ENCODE data around the gene ITPRIP. TPM values are rescaled to one million over a fixed set of nuclear protein-coding genes. Genes with fewer than 3 reads are reported as not detected.

The ITPRIP gene, protein sequence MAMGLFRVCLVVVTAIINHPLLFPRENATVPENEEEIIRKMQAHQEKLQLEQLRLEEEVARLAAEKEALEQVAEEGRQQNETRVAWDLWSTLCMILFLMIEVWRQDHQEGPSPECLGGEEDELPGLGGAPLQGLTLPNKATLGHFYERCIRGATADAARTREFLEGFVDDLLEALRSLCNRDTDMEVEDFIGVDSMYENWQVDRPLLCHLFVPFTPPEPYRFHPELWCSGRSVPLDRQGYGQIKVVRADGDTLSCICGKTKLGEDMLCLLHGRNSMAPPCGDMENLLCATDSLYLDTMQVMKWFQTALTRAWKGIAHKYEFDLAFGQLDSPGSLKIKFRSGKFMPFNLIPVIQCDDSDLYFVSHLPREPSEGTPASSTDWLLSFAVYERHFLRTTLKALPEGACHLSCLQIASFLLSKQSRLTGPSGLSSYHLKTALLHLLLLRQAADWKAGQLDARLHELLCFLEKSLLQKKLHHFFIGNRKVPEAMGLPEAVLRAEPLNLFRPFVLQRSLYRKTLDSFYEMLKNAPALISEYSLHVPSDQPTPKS
- total RNA-seq: 34.8 and 41.1 TPM in 2 replicates

DNA sequence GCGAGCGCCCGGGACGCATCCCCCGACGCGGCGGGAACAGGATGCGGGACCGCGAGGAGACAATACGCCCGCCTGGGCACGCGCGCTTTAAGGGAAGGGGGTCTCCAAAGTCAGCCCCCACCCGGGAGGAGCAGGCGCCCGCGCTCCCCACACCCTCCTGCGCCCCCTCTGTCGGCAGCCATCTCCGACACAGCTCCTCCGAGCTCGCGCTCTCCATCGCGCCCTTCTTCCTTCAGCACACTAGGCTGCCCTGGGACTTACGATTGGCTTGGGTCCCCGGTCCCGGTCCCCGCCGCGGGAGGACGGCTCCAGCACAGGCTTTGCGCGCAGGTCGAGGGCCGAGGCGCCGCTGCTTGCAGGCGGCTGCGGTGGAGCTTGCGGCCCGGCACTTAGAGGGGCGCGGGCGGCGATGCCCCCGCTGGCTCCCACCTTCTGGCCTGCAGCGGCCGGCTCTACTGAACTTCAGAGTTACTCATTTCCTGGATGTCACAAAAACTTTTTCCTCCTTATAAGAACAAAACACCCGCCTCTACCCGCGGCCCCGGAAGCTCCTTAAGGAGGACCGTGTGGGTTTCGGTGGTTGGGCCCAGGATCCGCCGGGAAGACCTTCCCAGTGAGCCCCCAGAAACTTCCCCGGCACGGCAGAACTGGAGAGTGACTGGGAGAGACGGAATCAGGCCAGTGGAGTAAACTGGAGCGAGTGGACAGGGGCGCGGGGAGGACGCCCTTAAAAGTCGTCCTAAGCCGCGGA, at the start of gene ITPRIP:
TSS of gene ITPRIP (minus strand) at position 481 of the 751 bp plus-strand sequence. CDS start 22,414 bp downstream, outside the sequence.
- DNase-seq (ENCODE audit: low read depth): no peak
- Histone ChIP-seq H3K4me3 (ENCODE audit: low read depth, low read length) (peak within 1 kb of the TSS; percentile 66), H3K27me3 (ENCODE audit: control insufficient read depth, insufficient read depth, low read length) (no peaks in the 10 kb centered on the region), H3K36me3 (ENCODE audit: control insufficient read depth, insufficient read depth, low read length) (no peaks in the 10 kb centered on the region)
- TF ChIP-seq, protein P1, sequence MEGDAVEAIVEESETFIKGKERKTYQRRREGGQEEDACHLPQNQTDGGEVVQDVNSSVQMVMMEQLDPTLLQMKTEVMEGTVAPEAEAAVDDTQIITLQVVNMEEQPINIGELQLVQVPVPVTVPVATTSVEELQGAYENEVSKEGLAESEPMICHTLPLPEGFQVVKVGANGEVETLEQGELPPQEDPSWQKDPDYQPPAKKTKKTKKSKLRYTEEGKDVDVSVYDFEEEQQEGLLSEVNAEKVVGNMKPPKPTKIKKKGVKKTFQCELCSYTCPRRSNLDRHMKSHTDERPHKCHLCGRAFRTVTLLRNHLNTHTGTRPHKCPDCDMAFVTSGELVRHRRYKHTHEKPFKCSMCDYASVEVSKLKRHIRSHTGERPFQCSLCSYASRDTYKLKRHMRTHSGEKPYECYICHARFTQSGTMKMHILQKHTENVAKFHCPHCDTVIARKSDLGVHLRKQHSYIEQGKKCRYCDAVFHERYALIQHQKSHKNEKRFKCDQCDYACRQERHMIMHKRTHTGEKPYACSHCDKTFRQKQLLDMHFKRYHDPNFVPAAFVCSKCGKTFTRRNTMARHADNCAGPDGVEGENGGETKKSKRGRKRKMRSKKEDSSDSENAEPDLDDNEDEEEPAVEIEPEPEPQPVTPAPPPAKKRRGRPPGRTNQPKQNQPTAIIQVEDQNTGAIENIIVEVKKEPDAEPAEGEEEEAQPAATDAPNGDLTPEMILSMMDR (IDR thresholded peaks at IDR 0.05; ENCODE audit: insufficient read depth, low read length, poor library complexity, severe bottlenecking): peak; percentile 39

GRCh38 chr10:104387130-104387888, 49.0 kb upstream of the ITPRIP start:
- TF ChIP-seq, protein P1 (IDR thresholded peaks at IDR 0.05; ENCODE audit: insufficient read depth, low read length, poor library complexity, severe bottlenecking): no peak
- no peak for DNase-seq (ENCODE audit: low read depth)
- H3K27me3 ChIP-seq (ENCODE audit: control insufficient read depth, insufficient read depth, low read length): no peaks in the 10 kb centered on the region
- H3K36me3 ChIP-seq (ENCODE audit: control insufficient read depth, insufficient read depth, low read length): no peaks in the 10 kb centered on the region
- H3K4me3 ChIP-seq (ENCODE audit: low read depth, low read length): no peak overlapping the region

- no peaks in the 10 kb centered on the region for H3K27me3 ChIP-seq (ENCODE audit: control insufficient read depth, insufficient read depth, low read length)
- DNase-seq (ENCODE audit: low read depth): no peak
- H3K36me3 ChIP-seq (ENCODE audit: control insufficient read depth, insufficient read depth, low read length): no peaks in the 10 kb centered on the region
- TF ChIP-seq, protein P1 (IDR thresholded peaks at IDR 0.05; ENCODE audit: insufficient read depth, low read length, poor library complexity, severe bottlenecking): no peak
- H3K4me3 ChIP-seq (ENCODE audit: low read depth, low read length): no peak overlapping the region
Observed at GRCh38 chr10:104380336-104380735, 42.1 kb upstream of the ITPRIP start.

DNA sequence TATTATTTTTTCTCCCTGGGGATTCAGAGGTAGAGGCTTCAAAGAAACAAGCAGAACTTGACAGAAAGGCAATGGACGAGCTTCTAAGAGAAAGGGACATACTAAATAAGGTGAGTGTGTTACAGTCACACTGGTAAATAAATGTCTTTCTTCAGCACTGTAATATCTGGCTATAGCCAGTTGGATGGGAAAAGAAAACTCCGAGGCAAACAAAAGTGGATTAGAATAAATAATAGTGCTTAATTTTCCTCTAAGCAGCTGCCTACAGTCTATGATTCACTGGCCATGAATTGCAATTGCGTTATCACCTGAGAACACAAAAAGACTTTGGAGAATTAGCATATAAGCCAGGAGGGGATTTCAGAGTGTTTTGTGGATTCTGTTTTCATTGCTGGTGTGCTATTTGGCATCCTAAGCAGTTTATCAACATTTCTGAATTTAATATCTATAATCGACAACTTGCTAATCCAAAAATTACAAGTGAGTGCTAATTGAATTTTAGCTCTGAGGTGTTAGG, 38.6 kb upstream of the ITPRIP start:
- DNase-seq (ENCODE audit: low read depth): no peak
- TF ChIP-seq, protein P1 (IDR thresholded peaks at IDR 0.05; ENCODE audit: insufficient read depth, low read length, poor library complexity, severe bottlenecking): no peak
- no peak overlapping the region for H3K4me3 ChIP-seq (ENCODE audit: low read depth, low read length)
- H3K27me3 ChIP-seq (ENCODE audit: control insufficient read depth, insufficient read depth, low read length): no peaks in the 10 kb centered on the region
- no peaks in the 10 kb centered on the region for H3K36me3 ChIP-seq (ENCODE audit: control insufficient read depth, insufficient read depth, low read length)

- no peaks in the 10 kb centered on the region for H3K36me3 ChIP-seq (ENCODE audit: control insufficient read depth, insufficient read depth, low read length)
- H3K4me3 ChIP-seq (ENCODE audit: low read depth, low read length): no peak overlapping the region
- no peaks in the 10 kb centered on the region for H3K27me3 ChIP-seq (ENCODE audit: control insufficient read depth, insufficient read depth, low read length)
- TF ChIP-seq, protein P1 (IDR thresholded peaks at IDR 0.05; ENCODE audit: insufficient read depth, low read length, poor library complexity, severe bottlenecking): no peak
- DNase-seq (ENCODE audit: low read depth): no peak
Observed at GRCh38 chr10:104374591-104374990, 36.3 kb upstream of the ITPRIP start.

Measured in kidney epithelial cell (primary cell).